A549 (cell line): ENCODE measurements around the gene CCDC187. TPM values are rescaled to one million over a fixed set of nuclear protein-coding genes. Genes with fewer than 3 reads are reported as not detected.

Experiments used
- ATAC-seq, 2 experiments: fragments of 200-7000 bp in 1 of 2; fragments of >200 bp in 1 of 2; cut with Nextera tagmentation in 1 of 2; cut with Tn5 transposase in 1 of 2; 3 replicates each; pipeline versions ENCODE4 v1.8.0 to v1.9.1; 2018 to 2020; ENCODE audit warnings: mild to moderate bottlenecking in 1 of 2, moderate library complexity in 1 of 2
- CTCF ChIA-PET: fragments of 300-600 bp; sonication (Branson Sonifier 250); formaldehyde crosslinking; extraction: SDS; loops from one replicate; lab custom pipeline; 2021; ENCODE audit warnings: antibody characterized with exemption, inconsistent platforms; lab: Yijun Ruan, JAX
- POLR2A ChIA-PET: fragments of 350-600 bp; formaldehyde crosslinking; extraction: SDS; loops from one replicate; lab custom pipeline; 2021; ENCODE audit warnings: antibody characterized with exemption, inconsistent platforms; lab: Yijun Ruan, JAX
- DNase-seq, 2 experiments: peaks; one replicate each; pipeline versions ENCODE4 v3.0.0 to v3.0.0-alpha.2; 2011 to 2016; ENCODE audit warnings: low read depth in 1 of 2, low spot score in 1 of 2
- FAIRE-seq: peaks from 2 replicates; lab custom pipeline; 2011; peaks lifted over from hg19 to GRCh38; lab: Jason Lieb, UNC
- H3K27ac ChIP-seq, 2 experiments: fragments of >200 bp; sonication (Bioruptor Twin); formaldehyde crosslinking; 3 replicates each; pipeline ENCODE4 v1.5.1; 2016 to 2017
- H3K4me1 ChIP-seq: fragments of >200 bp; sonication (Bioruptor Twin); formaldehyde crosslinking; 3 replicates; pipeline ENCODE4 v1.6.1; 2016
- H3K4me2 ChIP-seq: fragments of >200 bp; sonication (Bioruptor Twin); formaldehyde crosslinking; 3 replicates; pipeline ENCODE4 v1.6.1; 2016
- H3K4me3 ChIP-seq: fragments of >200 bp; sonication (Bioruptor Twin); formaldehyde crosslinking; 3 replicates; pipeline ENCODE4 v1.5.1; 2016
- H3K9me3 ChIP-seq: fragments of >200 bp; sonication (Bioruptor Twin); formaldehyde crosslinking; 3 replicates; pipeline ENCODE4 v1.6.1; 2016
- BCL3 ChIP-seq: fragments of >200 bp; sonication (Bioruptor Twin); formaldehyde crosslinking; IDR thresholded peaks from 3 replicates; pipeline ENCODE4 v1.6.1; 2016
- CHD2 ChIP-seq: fragments of 150-350 bp; IDR thresholded peaks from 2 replicates; pipeline ENCODE4 v1.6.1; 2014; ENCODE audit warnings: low read length; ENCODE audit not compliant: partially characterized antibody
- CTCF ChIP-seq: fragments of >200 bp; sonication (Bioruptor Twin); formaldehyde crosslinking; IDR thresholded peaks from 3 replicates; pipeline ENCODE4 v1.5.1; 2016
- EP300 ChIP-seq, 2 experiments: fragments of >200 bp; sonication (Bioruptor Twin); formaldehyde crosslinking; IDR thresholded peaks; 2 replicates in 1 of 2; 3 replicates in 1 of 2; pipeline ENCODE4 v1.6.1; 2016 to 2017
- FOSB ChIP-seq: fragments of 250-450 bp; sonication (Bioruptor Pico); IDR thresholded peaks from 2 replicates; pipeline ENCODE4 v1.5.0; 2020; ENCODE audit warnings: mild to moderate bottlenecking, moderate library complexity
- FOXS1 ChIP-seq: fragments of 250-450 bp; sonication (Bioruptor Pico); IDR thresholded peaks from 2 replicates; pipeline ENCODE4 v1.5.0; 2020; ENCODE audit warnings: mild to moderate bottlenecking, moderate library complexity
- HES2 ChIP-seq: fragments of >200 bp; sonication (Bioruptor Twin); formaldehyde crosslinking; IDR thresholded peaks from 2 replicates; pipeline ENCODE4 v1.6.1; 2016
- HEYL ChIP-seq: fragments of 250-450 bp; sonication (Bioruptor Pico); IDR thresholded peaks from 2 replicates; pipeline ENCODE4 v1.8.0; 2021; ENCODE audit warnings: mild to moderate bottlenecking, moderate library complexity
- HOXA7 ChIP-seq: fragments of 250-450 bp; sonication (Bioruptor Pico); IDR thresholded peaks from 2 replicates; pipeline ENCODE4 v1.5.0; 2020; ENCODE audit warnings: mild to moderate bottlenecking, moderate library complexity
- HOXB13 ChIP-seq: fragments of 250-450 bp; sonication (Bioruptor Pico); IDR thresholded peaks from 2 replicates; pipeline ENCODE4 v1.5.0; 2020; ENCODE audit warnings: low read depth, mild to moderate bottlenecking, moderate library complexity
- NFE2L2 ChIP-seq: fragments of 150-350 bp; conservative IDR thresholded peaks from 2 replicates; pipeline ENCODE4 v1.6.1; 2014; ENCODE audit warnings: low read length
- NR3C1 ChIP-seq: fragments of >200 bp; sonication (Bioruptor Twin); formaldehyde crosslinking; IDR thresholded peaks from 3 replicates; pipeline ENCODE4 v1.6.1; 2017
- PHF8 ChIP-seq: fragments of 200-600 bp; sonication (generic); IDR thresholded peaks from 2 replicates; pipeline ENCODE4 v1.6.1; 2016; ENCODE audit warnings: low read depth, mild to moderate bottlenecking, antibody characterized with exemption, moderate library complexity, borderline replicate concordance
- POLR2AphosphoS2 ChIP-seq: conservative IDR thresholded peaks from 2 replicates; pipeline ENCODE4 v1.6.1; 2012; ENCODE audit warnings: low read length, improper control_type of control experiment, inconsistent platforms
- RAD21 ChIP-seq, 2 experiments: fragments of >200 bp in 1 of 2; sonication (Bioruptor Twin) in 1 of 2; formaldehyde crosslinking in 1 of 2; IDR thresholded peaks in 1 of 2; conservative IDR thresholded peaks in 1 of 2; 2 replicates in 1 of 2; 3 replicates in 1 of 2; pipeline ENCODE4 v1.6.1; 2012 to 2018; ENCODE audit warnings: inconsistent platforms in 1 of 2
- RCOR1 ChIP-seq: fragments of 150-350 bp; IDR thresholded peaks from 2 replicates; pipeline ENCODE4 v1.6.1; 2014; ENCODE audit warnings: antibody characterized with exemption, low read length, low read depth
- RFX5 ChIP-seq: fragments of 450-650 bp; IDR thresholded peaks from 2 replicates; pipeline ENCODE4 v1.7.1; 2014; ENCODE audit warnings: antibody characterized with exemption, mild to moderate bottlenecking, moderate library complexity
- SMC3 ChIP-seq: fragments of >200 bp; sonication (Bioruptor Twin); formaldehyde crosslinking; IDR thresholded peaks from 3 replicates; pipeline ENCODE4 v1.6.1; 2018; ENCODE audit warnings: inconsistent platforms
- ZSCAN20 ChIP-seq: fragments of 250-450 bp; sonication (Bioruptor Pico); IDR thresholded peaks from 2 replicates; pipeline ENCODE4 v1.8.0; 2022; ENCODE audit warnings: mild to moderate bottlenecking, moderate library complexity
- WGBS: methylation state at CpG from one replicate; pipeline ENCODE4 v1.1.6; 2017; ENCODE audit errors: missing lambda C conversion rate; 5-methylcytosine and 5-hydroxymethylcytosine counted together
- polyA plus RNA-seq, 4 experiments: library from polyadenylated mRNA; depleted of rRNA in 3 of 4; stranded (reverse); fragments of >200 nt; fragmentation: RNase III in 1 of 4; extraction: RNeasy Plus Mini Kit Qiagen cat#74134 plus additional on column Dnase treatment in 1 of 4; gene quantifications; 2 replicates in 3 of 4; 3 replicates in 1 of 4; pipeline ENCODE4 v1.2.3, GENCODE V29; 2011 to 2017
- TF ChIP-seq, protein P1 (sequence below): fragments of 150-350 bp; IDR thresholded peaks from 2 replicates; pipeline ENCODE4 v1.6.1; 2014; ENCODE audit warnings: low read depth, mild to moderate bottlenecking, low read length

CCDC187 gene
- polyA plus RNA-seq, 2 of the 4 experiments (the other 2 are of a cell fraction): under 0.01 TPM; not detected in 1

GRCh38 chr9:136312436-136312835 is 8.5 kb upstream of the CCDC187 start:
- CTCF ChIA-PET: interaction anchor here (0.6 to 3.4 kb wide), 24 partner anchors 8 to 318 kb away, joined by 3 to 31 read pairs (median 4); partner anchors contain the start of genes CCDC187 and DNLZ
- Histone ChIP-seq H3K4me2 (no peak overlapping the region), H3K9me3 (peaks cover 15% of the 10 kb centered on the region), H3K4me3 (no peak overlapping the region), H3K27ac (no peak overlapping the region), H3K4me1 (peaks cover 8% of the 10 kb centered on the region; the same call in 2 of the 3 replicates)
- no peak for FAIRE-seq
- WGBS: 64% methylated on average over 12 of the region's 12 CpGs
- TF ChIP-seq SMC3 (0 out of 3 replicates have a peak, but pooled peaks have one; percentile 36), RAD21 (conservative IDR thresholded peaks at IDR 0.05 in 1 of 2, IDR thresholded peaks at IDR 0.05 in 1 of 2) (peak; percentile 69 to 78; a peak in 4 of 5 replicates), ZSCAN20 (no peak), BCL3 (no peak), CTCF (peak; percentile 50)
- ATAC-seq: peak; percentile 71 to 89
- POLR2A ChIA-PET: no interaction called here
- DNase-seq: peak; percentile 48 to 74

DNA sequence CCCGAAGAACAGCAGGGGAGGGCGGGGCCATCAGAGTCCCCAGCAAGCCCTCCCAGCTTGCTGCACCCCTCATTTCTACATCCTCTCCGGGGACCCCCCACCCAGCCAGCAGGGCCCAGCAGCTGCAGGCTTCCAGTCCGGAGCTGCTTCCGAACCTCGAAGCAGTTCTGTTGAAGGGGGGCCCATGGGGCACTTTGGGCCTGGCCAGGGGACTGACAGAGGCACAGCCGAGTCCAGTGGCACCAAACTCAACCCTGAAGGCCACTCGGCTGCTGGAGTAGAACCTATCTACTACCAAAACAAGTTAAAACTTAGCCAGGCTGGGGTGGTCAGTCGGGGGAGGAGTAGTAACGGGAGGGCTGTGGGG is 8.1 kb upstream of the CCDC187 start:
- CTCF ChIA-PET: interaction anchor here (0.6 to 3.4 kb wide), 11 partner anchors 12 to 318 kb away, joined by 3 to 31 read pairs (median 5); partner anchors contain the start of gene DNLZ
- peaks cover 15% of the 10 kb centered on the region for H3K9me3 ChIP-seq
- DNase-seq: no peak
- peak overlapping the region in 1 of 2 experiments; percentile 52; a peak in 1 of 6 replicates for H3K27ac ChIP-seq
- POLR2A ChIA-PET: no interaction called here
- WGBS: 21% methylated on average over 4 of the region's 10 CpGs
- peaks cover 8% of the 10 kb centered on the region; the same call in 2 of the 3 replicates for H3K4me1 ChIP-seq
- peak overlapping the region; percentile 32; the same call in 2 of the 3 replicates for H3K4me2 ChIP-seq
- H3K4me3 ChIP-seq: no peak overlapping the region
- peak in 1 of 2 experiments; percentile 18; a peak in 3 of 6 replicates for ATAC-seq
- TF ChIP-seq, protein P1, sequence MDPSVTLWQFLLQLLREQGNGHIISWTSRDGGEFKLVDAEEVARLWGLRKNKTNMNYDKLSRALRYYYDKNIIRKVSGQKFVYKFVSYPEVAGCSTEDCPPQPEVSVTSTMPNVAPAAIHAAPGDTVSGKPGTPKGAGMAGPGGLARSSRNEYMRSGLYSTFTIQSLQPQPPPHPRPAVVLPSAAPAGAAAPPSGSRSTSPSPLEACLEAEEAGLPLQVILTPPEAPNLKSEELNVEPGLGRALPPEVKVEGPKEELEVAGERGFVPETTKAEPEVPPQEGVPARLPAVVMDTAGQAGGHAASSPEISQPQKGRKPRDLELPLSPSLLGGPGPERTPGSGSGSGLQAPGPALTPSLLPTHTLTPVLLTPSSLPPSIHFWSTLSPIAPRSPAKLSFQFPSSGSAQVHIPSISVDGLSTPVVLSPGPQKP: no peak
- no peak for TF ChIP-seq RCOR1
- no peak for TF ChIP-seq RAD21 (conservative IDR thresholded peaks at IDR 0.05 in 1 of 2, IDR thresholded peaks at IDR 0.05 in 1 of 2)
- no peak for TF ChIP-seq HEYL (CRISPR knock-in tag)
- TF ChIP-seq RFX5: no peak
- no peak for TF ChIP-seq HOXB13 (CRISPR knock-in tag)
- no peak for TF ChIP-seq POLR2AphosphoS2
- no peak for TF ChIP-seq FOSB (CRISPR knock-in tag)
- no peak for TF ChIP-seq HOXA7 (CRISPR knock-in tag)
- no peak for TF ChIP-seq SMC3
- no peak for TF ChIP-seq HES2
- TF ChIP-seq EP300 (IDR thresholded peaks at IDR 0.05): no peak
- TF ChIP-seq BCL3: no peak
- TF ChIP-seq FOXS1 (CRISPR knock-in tag): no peak
- no peak for TF ChIP-seq PHF8
- no peak for TF ChIP-seq CHD2
- TF ChIP-seq NFE2L2: no peak
- TF ChIP-seq NR3C1: no peak
- FAIRE-seq: no peak
